Nephron progenitor cell (in vitro differentiated cells): ENCODE measurements around the gene STK11.

Source experiments
- DNase-seq: peaks from one replicate; pipeline ENCODE4 v3.0.0; 2021
- H3K27ac Mint-ChIP-seq: 2 replicates; pipeline ENCODE4 v1.8.0; 2021; ENCODE audit warnings: mild to moderate bottlenecking, moderate library complexity, mixed read lengths
- H3K27me3 Mint-ChIP-seq: 2 replicates; pipeline ENCODE4 v1.8.0; 2021; ENCODE audit warnings: mild to moderate bottlenecking, low read depth, mixed read lengths; ENCODE audit not compliant: poor library complexity
- H3K36me3 Mint-ChIP-seq: 2 replicates; pipeline ENCODE4 v1.8.0; 2021; ENCODE audit warnings: low read depth, mixed read lengths
- H3K4me1 Mint-ChIP-seq: 2 replicates; pipeline ENCODE4 v1.8.0; 2021; ENCODE audit warnings: mixed read lengths
- H3K4me3 Mint-ChIP-seq: 2 replicates; pipeline ENCODE4 v1.8.0; 2021; ENCODE audit warnings: mild to moderate bottlenecking, moderate library complexity, mixed read lengths
- H3K9me3 Mint-ChIP-seq: 2 replicates; pipeline ENCODE4 v1.8.0; 2021; ENCODE audit warnings: mild to moderate bottlenecking, moderate library complexity, mixed read lengths
- CTCF ChIP-seq: fragments of 200-600 bp; sonication (generic); IDR thresholded peaks from 2 replicates; pipeline ENCODE4 v1.5.0; 2021; ENCODE audit warnings: antibody characterized with exemption

The STK11 gene

GRCh38 chr19:1173845-1174809 lies 31.5 kb upstream of the STK11 start, which contains the start of gene SBNO2:
TSS of gene SBNO2 (minus strand) at chr19:1174268. CDS start at chr19:1154276, 19,992 bp downstream.
- H3K4me1 Mint-ChIP-seq, result peaks cover 49% of the 10 kb centered on the region
- H3K27ac Mint-ChIP-seq, result peak within 1 kb of the TSS; percentile 74
- peak within 1 kb of the TSS; percentile 90 for H3K4me3 Mint-ChIP-seq
- H3K27me3 Mint-ChIP-seq, result peaks cover 6% of the 10 kb centered on the region
- no peaks in the 10 kb centered on the region for H3K36me3 Mint-ChIP-seq
- no peaks in the 10 kb centered on the region for H3K9me3 Mint-ChIP-seq
- peak; percentile 95 for DNase-seq
- no peak for TF ChIP-seq CTCF

DNA sequence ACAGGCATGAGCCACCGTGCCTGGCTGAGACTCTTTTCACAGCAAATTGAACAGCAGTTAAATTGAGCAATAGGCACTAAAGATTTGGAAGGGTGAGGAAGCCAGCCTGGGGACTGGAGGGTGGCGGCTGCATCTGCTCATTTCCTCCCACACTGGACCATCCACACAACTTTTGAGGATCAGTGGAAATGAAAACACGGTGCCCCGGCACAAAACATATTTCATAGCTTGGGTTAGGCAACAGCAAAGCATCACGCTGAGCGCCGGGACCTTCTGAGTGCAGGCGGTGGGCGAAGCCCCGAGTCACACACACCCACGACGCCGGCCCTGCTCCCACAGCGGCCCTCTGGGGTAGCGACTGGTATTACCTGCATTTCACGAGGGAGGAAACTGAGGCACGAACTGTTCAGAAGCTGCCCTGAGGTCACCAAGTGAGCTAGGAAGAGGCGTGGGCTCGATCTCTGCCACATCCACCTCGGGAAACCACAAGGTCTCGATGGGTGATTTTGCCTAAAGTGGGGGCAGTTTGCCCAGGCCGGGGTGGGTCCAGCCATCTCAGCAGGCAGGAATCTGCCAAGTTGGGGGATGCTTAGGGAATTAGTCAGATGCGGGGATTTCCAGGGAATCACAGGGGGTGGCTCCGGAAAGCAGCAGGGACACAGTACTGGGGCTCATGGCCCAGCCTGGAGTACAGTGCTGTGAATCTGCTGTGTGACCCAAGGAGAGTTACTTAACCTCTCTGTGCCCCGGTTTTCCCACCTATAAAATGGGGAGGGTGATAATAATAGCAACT lies 28.1 kb upstream of the STK11 start:
- no peak for TF ChIP-seq CTCF
- Mint-ChIP-seq H3K9me3 (no peaks in the 10 kb centered on the region), H3K4me1 (peaks cover 31% of the 10 kb centered on the region), H3K27me3 (peaks cover 9% of the 10 kb centered on the region), H3K36me3 (no peaks in the 10 kb centered on the region), H3K27ac (no peak overlapping the region), H3K4me3 (no peak overlapping the region)
- no peak for DNase-seq

DNA sequence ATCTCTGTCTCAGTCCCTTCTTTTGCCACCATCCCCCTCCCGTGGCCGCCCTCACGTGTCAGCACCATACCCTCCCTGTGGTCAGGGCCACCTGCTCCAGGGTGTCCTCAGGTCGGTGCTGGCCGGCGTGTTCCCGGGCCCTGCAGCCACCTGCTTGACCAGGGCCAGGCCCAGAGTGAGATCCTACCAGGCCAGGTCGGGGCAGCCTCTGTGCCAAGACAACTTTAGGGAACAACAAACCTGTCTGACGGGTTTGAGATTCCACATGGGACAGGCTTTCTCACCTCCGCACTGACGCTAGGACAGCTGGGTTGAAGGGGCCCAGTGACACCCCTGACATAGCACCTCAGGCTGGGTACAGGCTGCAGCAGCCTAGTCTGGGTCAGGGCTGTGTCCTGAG lies 24.0 kb upstream of the STK11 start:
- no peaks in the 10 kb centered on the region for H3K36me3 Mint-ChIP-seq
- DNase-seq, result no peak
- peaks cover 4% of the 10 kb centered on the region for H3K27me3 Mint-ChIP-seq
- no peak overlapping the region for H3K4me3 Mint-ChIP-seq
- H3K9me3 Mint-ChIP-seq, result no peaks in the 10 kb centered on the region
- peaks cover 18% of the 10 kb centered on the region for H3K4me1 Mint-ChIP-seq
- TF ChIP-seq CTCF, result no peak
- peak overlapping the region; percentile 23 for H3K27ac Mint-ChIP-seq

DNA sequence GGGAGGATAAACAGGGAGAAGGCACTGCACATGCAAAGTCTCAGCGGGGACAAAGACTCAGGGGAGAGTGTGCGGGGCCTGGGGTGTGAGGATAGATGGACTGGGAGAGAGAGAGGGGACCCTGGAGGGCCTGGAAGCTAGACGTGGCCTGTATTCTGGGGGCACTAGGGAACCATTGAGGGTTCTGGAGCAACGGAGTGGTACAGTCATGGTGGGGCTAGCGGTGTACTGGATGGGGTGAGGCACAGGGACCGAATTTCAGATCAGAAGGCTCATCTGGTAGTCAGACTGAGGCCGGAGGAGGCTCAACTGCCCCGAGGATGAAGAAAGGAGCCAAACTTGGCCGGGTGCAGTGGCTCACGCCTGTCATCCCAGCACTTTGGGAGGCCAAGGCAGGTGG lies 23.5 kb upstream of the STK11 start:
- Mint-ChIP-seq H3K27ac (no peak overlapping the region), H3K4me3 (no peak overlapping the region), H3K27me3 (peaks cover 6% of the 10 kb centered on the region), H3K4me1 (peaks cover 18% of the 10 kb centered on the region), H3K9me3 (no peaks in the 10 kb centered on the region), H3K36me3 (no peaks in the 10 kb centered on the region)
- DNase-seq, result no peak
- TF ChIP-seq CTCF, result no peak

- Mint-ChIP-seq H3K27ac (no peak overlapping the region), H3K4me3 (no peak overlapping the region), H3K9me3 (no peaks in the 10 kb centered on the region), H3K4me1 (peaks cover 18% of the 10 kb centered on the region), H3K27me3 (peaks cover 6% of the 10 kb centered on the region), H3K36me3 (no peaks in the 10 kb centered on the region)
- TF ChIP-seq CTCF, result no peak
- no peak for DNase-seq
Observed at GRCh38 chr19:1182727-1183126, 22.9 kb upstream of the STK11 start.
